Neural progenitor cell (in vitro differentiated cells): ENCODE measurements around the gene NRCAM. TPM values are rescaled to one million over a fixed set of nuclear protein-coding genes. Genes with fewer than 3 reads are reported as not detected.

Experiments used
- DNase-seq: peaks from one replicate; pipeline ENCODE4 v3.0.0-alpha.2; 2016; ENCODE audit warnings: low spot score
- H2AFZ ChIP-seq: fragments of 200-600 bp; sonication (generic); replicated peaks from 2 replicates; pipeline ENCODE4 v1.6.1; 2016; ENCODE audit warnings: antibody characterized with exemption
- H3F3A ChIP-seq: fragments of 200-600 bp; sonication (generic); 2 replicates; pipeline ENCODE4 v1.6.1; 2016; ENCODE audit warnings: antibody characterized with exemption, low read depth
- H3K27ac ChIP-seq: fragments of 200-600 bp; sonication (generic); 2 replicates; pipeline ENCODE4 v1.5.1; 2016; ENCODE audit warnings: mild to moderate bottlenecking
- H3K27me3 ChIP-seq: fragments of 200-600 bp; sonication (generic); 2 replicates; pipeline ENCODE4 v1.6.1; 2016; ENCODE audit warnings: mild to moderate bottlenecking, moderate library complexity
- H3K36me3 ChIP-seq: fragments of 200-600 bp; sonication (generic); 2 replicates; pipeline ENCODE4 v1.5.1; 2016
- H3K4me1 ChIP-seq: fragments of 200-600 bp; sonication (generic); 2 replicates; pipeline ENCODE4 v1.6.1; 2016; ENCODE audit warnings: mixed run types
- H3K4me2 ChIP-seq: fragments of 200-600 bp; sonication (generic); 2 replicates; pipeline ENCODE4 v1.6.1; 2016
- H3K4me3 ChIP-seq: fragments of 200-600 bp; sonication (generic); 2 replicates; pipeline ENCODE4 v1.5.1; 2016
- H3K79me2 ChIP-seq: fragments of 200-600 bp; sonication (generic); 2 replicates; pipeline ENCODE4 v1.6.1; 2016; ENCODE audit warnings: low read depth
- H3K9ac ChIP-seq: fragments of 200-600 bp; sonication (generic); 2 replicates; pipeline ENCODE4 v1.6.1; 2016
- H3K9me3 ChIP-seq: fragments of 200-600 bp; sonication (generic); 2 replicates; pipeline ENCODE4 v1.5.1; 2016; ENCODE audit warnings: low read depth
- H4K20me1 ChIP-seq: fragments of 200-600 bp; sonication (generic); 2 replicates; pipeline ENCODE4 v1.6.1; 2016; ENCODE audit warnings: low read depth
- H3K27ac Mint-ChIP-seq: 3 replicates; pipeline ENCODE4 v1.8.0; 2021; ENCODE audit warnings: mixed read lengths
- H3K27me3 Mint-ChIP-seq: 2 replicates; pipeline ENCODE4 v1.8.0; 2022; ENCODE audit warnings: low read depth, mild to moderate bottlenecking, inconsistent platforms, moderate library complexity, mixed read lengths; ENCODE audit not compliant: insufficient read depth
- H3K36me3 Mint-ChIP-seq: 3 replicates; pipeline ENCODE4 v1.8.0; 2021; ENCODE audit warnings: mixed read lengths
- H3K4me1 Mint-ChIP-seq: 3 replicates; pipeline ENCODE4 v1.8.0; 2021; ENCODE audit warnings: mixed read lengths
- H3K4me3 Mint-ChIP-seq: 3 replicates; pipeline ENCODE4 v1.8.0; 2021; ENCODE audit warnings: mild to moderate bottlenecking, moderate library complexity, mixed read lengths
- H3K9me3 Mint-ChIP-seq: 3 replicates; pipeline ENCODE4 v1.8.0; 2020; ENCODE audit warnings: mixed read lengths
- EZH2 ChIP-seq: fragments of 200-600 bp; sonication (generic); IDR thresholded peaks from 2 replicates; pipeline ENCODE4 v1.6.1; 2017; ENCODE audit warnings: antibody characterized with exemption, mild to moderate bottlenecking, moderate library complexity
- EZH2phosphoT487 ChIP-seq: fragments of 200-600 bp; sonication (generic); IDR thresholded peaks from 2 replicates; pipeline ENCODE4 v1.6.1; 2017; ENCODE audit warnings: antibody characterized with exemption
- total RNA-seq: library from RNA; depleted of rRNA; stranded (reverse); fragments of >200 nt; gene quantifications from 2 replicates; pipeline ENCODE4 v1.2.3, GENCODE V29; 2015; ENCODE audit warnings: low replicate concordance
- TF ChIP-seq, protein P1 (sequence below): fragments of 200-600 bp; sonication (generic); IDR thresholded peaks from 2 replicates; pipeline ENCODE4 v1.5.1; 2017; ENCODE audit warnings: antibody characterized with exemption, mild to moderate bottlenecking

NRCAM gene
- total RNA-seq, 1 donor from 2014 or later, result 104 TPM

- Mint-ChIP-seq H3K27ac (no peak overlapping the region), H3K36me3 (peaks cover 15% of the 10 kb centered on the region), H3K4me1 (no peaks in the 10 kb centered on the region), H3K27me3 (no peaks in the 10 kb centered on the region), H3K9me3 (no peaks in the 10 kb centered on the region), H3K4me3 (no peak overlapping the region)
- no peaks in the 10 kb centered on the region for H3K4me1 ChIP-seq
- no peak overlapping the region for H3K9ac ChIP-seq
- no peaks in the 10 kb centered on the region for H3K27me3 ChIP-seq
- H3K4me2 ChIP-seq, result no peak overlapping the region
- TF ChIP-seq EZH2phosphoT487 (no peak), EZH2 (no peak)
- TF ChIP-seq, protein P1, sequence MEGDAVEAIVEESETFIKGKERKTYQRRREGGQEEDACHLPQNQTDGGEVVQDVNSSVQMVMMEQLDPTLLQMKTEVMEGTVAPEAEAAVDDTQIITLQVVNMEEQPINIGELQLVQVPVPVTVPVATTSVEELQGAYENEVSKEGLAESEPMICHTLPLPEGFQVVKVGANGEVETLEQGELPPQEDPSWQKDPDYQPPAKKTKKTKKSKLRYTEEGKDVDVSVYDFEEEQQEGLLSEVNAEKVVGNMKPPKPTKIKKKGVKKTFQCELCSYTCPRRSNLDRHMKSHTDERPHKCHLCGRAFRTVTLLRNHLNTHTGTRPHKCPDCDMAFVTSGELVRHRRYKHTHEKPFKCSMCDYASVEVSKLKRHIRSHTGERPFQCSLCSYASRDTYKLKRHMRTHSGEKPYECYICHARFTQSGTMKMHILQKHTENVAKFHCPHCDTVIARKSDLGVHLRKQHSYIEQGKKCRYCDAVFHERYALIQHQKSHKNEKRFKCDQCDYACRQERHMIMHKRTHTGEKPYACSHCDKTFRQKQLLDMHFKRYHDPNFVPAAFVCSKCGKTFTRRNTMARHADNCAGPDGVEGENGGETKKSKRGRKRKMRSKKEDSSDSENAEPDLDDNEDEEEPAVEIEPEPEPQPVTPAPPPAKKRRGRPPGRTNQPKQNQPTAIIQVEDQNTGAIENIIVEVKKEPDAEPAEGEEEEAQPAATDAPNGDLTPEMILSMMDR, result no peak
- H2AFZ ChIP-seq, result no peak overlapping the region
- H3K27ac ChIP-seq, result no peak overlapping the region
- no peaks in the 10 kb centered on the region for H4K20me1 ChIP-seq
- DNase-seq, result no peak
- H3K9me3 ChIP-seq, result no peaks in the 10 kb centered on the region
- no peaks in the 10 kb centered on the region for H3K79me2 ChIP-seq
- no peak overlapping the region for H3K4me3 ChIP-seq
- H3F3A ChIP-seq, result no peaks in the 10 kb centered on the region
- H3K36me3 ChIP-seq, result peaks cover 3% of the 10 kb centered on the region
Observed at GRCh38 chr7:108479751-108480150, 23.5 kb upstream of the NRCAM start.

GRCh38 chr7:108479118-108479517, 22.9 kb upstream of the NRCAM start:
- Mint-ChIP-seq H3K36me3 (peaks cover 15% of the 10 kb centered on the region), H3K27ac (no peak overlapping the region), H3K27me3 (no peaks in the 10 kb centered on the region), H3K4me1 (no peaks in the 10 kb centered on the region), H3K9me3 (no peaks in the 10 kb centered on the region), H3K4me3 (no peak overlapping the region)
- H3K4me2 ChIP-seq, result no peak overlapping the region
- H4K20me1 ChIP-seq, result no peaks in the 10 kb centered on the region
- no peak for DNase-seq
- H3K36me3 ChIP-seq, result peaks cover 3% of the 10 kb centered on the region
- H3K4me3 ChIP-seq, result no peak overlapping the region
- TF ChIP-seq EZH2phosphoT487 (no peak), EZH2 (no peak)
- TF ChIP-seq, protein P1, result no peak
- H3K9ac ChIP-seq, result no peak overlapping the region
- H3K4me1 ChIP-seq, result no peaks in the 10 kb centered on the region
- H3K79me2 ChIP-seq, result no peaks in the 10 kb centered on the region
- H3K9me3 ChIP-seq, result no peaks in the 10 kb centered on the region
- H3F3A ChIP-seq, result no peaks in the 10 kb centered on the region
- no peak overlapping the region for H3K27ac ChIP-seq
- H3K27me3 ChIP-seq, result no peaks in the 10 kb centered on the region
- H2AFZ ChIP-seq, result no peak overlapping the region

DNA sequence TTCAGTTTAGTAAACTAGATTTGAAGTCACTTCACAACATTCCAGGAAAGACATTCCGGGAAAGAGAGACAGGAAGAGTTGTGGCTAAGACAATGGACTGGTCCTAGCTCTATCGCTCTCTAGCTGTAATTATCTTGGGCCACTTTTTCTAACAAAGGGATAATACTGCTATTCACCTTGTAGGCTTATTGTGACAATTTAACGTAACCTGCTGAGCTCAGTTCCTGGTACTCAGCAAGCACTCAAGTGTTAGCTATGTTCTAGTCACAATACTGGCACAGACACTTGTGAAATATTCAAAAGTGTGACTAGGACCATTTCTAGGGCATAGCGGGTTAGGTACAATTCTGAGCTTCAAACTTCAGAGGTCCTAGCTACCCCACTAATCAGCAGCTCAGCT, 12.0 kb upstream of the NRCAM start:
- H3K4me1 Mint-ChIP-seq, result peaks cover 5% of the 10 kb centered on the region
- peaks cover 12% of the 10 kb centered on the region for H3K4me1 ChIP-seq
- H3K9ac ChIP-seq, result no peak overlapping the region
- TF ChIP-seq EZH2, result no peak
- TF ChIP-seq EZH2phosphoT487, result no peak
- TF ChIP-seq, protein P1, result no peak
- H3K27me3 Mint-ChIP-seq, result no peaks in the 10 kb centered on the region
- no peaks in the 10 kb centered on the region for H3K36me3 Mint-ChIP-seq
- H3K4me3 Mint-ChIP-seq, result no peak overlapping the region
- H3K4me3 ChIP-seq, result no peak overlapping the region
- no peaks in the 10 kb centered on the region for H3K27me3 ChIP-seq
- peak; percentile 69 for DNase-seq
- H3K27ac ChIP-seq, result peak overlapping the region; percentile 57
- no peak overlapping the region for H3K27ac Mint-ChIP-seq
- no peaks in the 10 kb centered on the region for H3K79me2 ChIP-seq
- H3K9me3 ChIP-seq, result no peaks in the 10 kb centered on the region
- H3F3A ChIP-seq, result peaks cover 34% of the 10 kb centered on the region
- H3K9me3 Mint-ChIP-seq, result no peaks in the 10 kb centered on the region
- no peak overlapping the region for H2AFZ ChIP-seq
- H3K4me2 ChIP-seq, result peak overlapping the region; percentile 6
- H3K36me3 ChIP-seq, result peaks cover 6% of the 10 kb centered on the region
- no peaks in the 10 kb centered on the region for H4K20me1 ChIP-seq
